SU-DHL-6 (cell line): ENCODE results near the gene CDCP2.

Experiments used
- H2AFZ ChIP-seq: fragments of 200-600 bp; sonication (generic); 2 replicates; pipeline ENCODE4 v1.6.1; 2014; ENCODE audit warnings: low read depth, mild to moderate bottlenecking, moderate library complexity, mixed read lengths, antibody characterized with exemption, low read length; ENCODE audit not compliant: severe bottlenecking
- H3F3A ChIP-seq: fragments of 200-600 bp; shearing (Covaris generic); 2 replicates; pipeline ENCODE4 v1.6.0; 2016; ENCODE audit warnings: antibody characterized with exemption, mild to moderate bottlenecking; ENCODE audit not compliant: insufficient read depth
- H3K27ac ChIP-seq: fragments of 200-600 bp; sonication (generic); 2 replicates; pipeline ENCODE4 v1.5.1; 2016; ENCODE audit warnings: low read depth, mild to moderate bottlenecking, low read length, moderate library complexity, mixed read lengths
- H3K27me3 ChIP-seq: fragments of 200-600 bp; sonication (generic), shearing (Covaris generic); 2 replicates; pipeline ENCODE4 v1.6.0; 2014; ENCODE audit warnings: mild to moderate bottlenecking, low read length
- H3K36me3 ChIP-seq: fragments of 200-600 bp; sonication (generic); 2 replicates; pipeline ENCODE4 v1.6.1; 2014; ENCODE audit warnings: mild to moderate bottlenecking, low read length, mixed read lengths
- H3K4me2 ChIP-seq: fragments of 300-600, 200-600 bp; shearing (Covaris generic), sonication (generic); 2 replicates; pipeline ENCODE4 v1.6.0; 2014; ENCODE audit warnings: low read length, low read depth, mild to moderate bottlenecking; ENCODE audit not compliant: poor library complexity, severe bottlenecking
- H3K4me3 ChIP-seq: fragments of 200-600 bp; sonication (generic); 2 replicates; pipeline ENCODE4 v1.5.1; 2014; ENCODE audit warnings: antibody characterized with exemption, low read length, mild to moderate bottlenecking, mixed read lengths; ENCODE audit not compliant: insufficient read depth, poor library complexity, severe bottlenecking
- H3K79me2 ChIP-seq: fragments of 200-600 bp; sonication (generic); 2 replicates; pipeline ENCODE4 v1.6.1; 2014; ENCODE audit warnings: mild to moderate bottlenecking, low read length, moderate library complexity; ENCODE audit not compliant: insufficient read depth
- H3K9ac ChIP-seq: fragments of 200-600 bp; sonication (generic); 2 replicates; pipeline ENCODE4 v1.7.0; 2014; ENCODE audit warnings: mild to moderate bottlenecking, low read length
- H3K9me2 ChIP-seq: fragments of 200-600 bp; sonication (generic); replicated peaks from 2 replicates; pipeline ENCODE4 v1.6.1; 2014; ENCODE audit warnings: low read length; ENCODE audit not compliant: insufficient read depth
- H3K9me3 ChIP-seq: fragments of 200-600 bp; sonication (generic); 2 replicates; pipeline ENCODE4 v1.6.1; 2014; ENCODE audit warnings: low read length, mixed read lengths; ENCODE audit not compliant: insufficient read depth
- H4K20me1 ChIP-seq: fragments of 200-600 bp; sonication (generic); 2 replicates; pipeline ENCODE4 v1.6.1; 2014; ENCODE audit warnings: low read depth, mild to moderate bottlenecking, antibody characterized with exemption, low read length, moderate library complexity, mixed read lengths
- CTCF ChIP-seq: fragments of 200-600 bp; sonication (generic); IDR thresholded peaks from one replicate; pipeline ENCODE4 v1.5.1; 2017; ENCODE audit warnings: antibody characterized with exemption, mild to moderate bottlenecking, low read length, moderate library complexity; ENCODE audit not compliant: insufficient read depth, poor library complexity, severe bottlenecking
- EZH2phosphoT487 ChIP-seq: fragments of 200-600 bp; sonication (generic), shearing (Covaris generic); conservative IDR thresholded peaks from 2 replicates; pipeline ENCODE4 v1.6.1; 2018; ENCODE audit warnings: mild to moderate bottlenecking, antibody characterized with exemption, low read length, moderate library complexity, mixed read lengths

The CDCP2 gene

GRCh38 chr1:54152696-54153095 is at the start of gene CDCP2:
TSS of gene CDCP2 (minus strand) at chr1:54153000. CDS start at chr1:54152922, 78 bp downstream.
- no peaks in the 10 kb centered on the region for H3K27me3 ChIP-seq
- no peaks in the 10 kb centered on the region for H4K20me1 ChIP-seq
- no peak within 1 kb of the TSS for H3K27ac ChIP-seq
- H3K9me2 ChIP-seq: no peaks in the 10 kb centered on the region
- no peak within 1 kb of the TSS for H2AFZ ChIP-seq
- no peaks in the 10 kb centered on the region for H3K36me3 ChIP-seq
- no peak within 1 kb of the TSS for H3K4me3 ChIP-seq
- H3K4me2 ChIP-seq: no peak within 1 kb of the TSS
- no peaks in the 10 kb centered on the region for H3F3A ChIP-seq
- TF ChIP-seq EZH2phosphoT487 (no peak), CTCF (no peak)
- H3K79me2 ChIP-seq: no peaks in the 10 kb centered on the region
- H3K9me3 ChIP-seq: no peaks in the 10 kb centered on the region
- no peak within 1 kb of the TSS for H3K9ac ChIP-seq

- H3K4me2 ChIP-seq: peak overlapping the region; percentile 88
- no peaks in the 10 kb centered on the region for H3K9me2 ChIP-seq
- no peaks in the 10 kb centered on the region for H3F3A ChIP-seq
- no peaks in the 10 kb centered on the region; the same call in 1 of the 2 replicates for H3K36me3 ChIP-seq
- peak overlapping the region; percentile 95 for H3K9ac ChIP-seq
- H3K4me3 ChIP-seq: peak overlapping the region; percentile 72
- H4K20me1 ChIP-seq: no peaks in the 10 kb centered on the region
- no peaks in the 10 kb centered on the region for H3K9me3 ChIP-seq
- H3K79me2 ChIP-seq: peaks cover 51% of the 10 kb centered on the region
- peak overlapping the region; percentile 87 for H2AFZ ChIP-seq
- TF ChIP-seq EZH2phosphoT487: no peak
- TF ChIP-seq CTCF: no peak
- H3K27ac ChIP-seq: peak overlapping the region; percentile 44
- H3K27me3 ChIP-seq: no peaks in the 10 kb centered on the region
These were observed 47.8 kb upstream of the CDCP2 start for GRCh38 chr1:54200519-54200997.

GRCh38 chr1:54199765-54200518 is 47.1 kb upstream of the CDCP2 start, which contains the start of the genes CYB5RL and MRPL37:
TSS of gene CYB5RL (minus strand) at chr1:54200030. CDS start at chr1:54195616, 4,414 bp downstream.
TSS of gene MRPL37 (plus strand) at chr1:54200167. CDS start at chr1:54200244, 77 bp downstream.
- Histone ChIP-seq H3F3A (no peaks in the 10 kb centered on the region), H3K27me3 (no peaks in the 10 kb centered on the region), H3K4me2 (peak within 1 kb of the TSS; percentile 88), H3K79me2 (peaks cover 51% of the 10 kb centered on the region), H3K9ac (peak within 1 kb of the TSS; percentile 95), H4K20me1 (no peaks in the 10 kb centered on the region), H3K9me3 (no peaks in the 10 kb centered on the region), H3K27ac (peak within 1 kb of the TSS; percentile 44), H2AFZ (peak within 1 kb of the TSS; percentile 92), H3K36me3 (no peaks in the 10 kb centered on the region), H3K4me3 (peak within 1 kb of the TSS; percentile 72), H3K9me2 (no peaks in the 10 kb centered on the region)
- TF ChIP-seq CTCF: no peak
- no peak for TF ChIP-seq EZH2phosphoT487
